Neuronal stem cell (in vitro differentiated cells): ENCODE measurements around the gene IL37.
A peak's percentile ranks its signal among the peaks of the same experiment; 100 is the strongest.

Experiments used
- DNase-seq: peaks from one replicate; pipeline ENCODE4 v3.0.0-alpha.2; 2013; ENCODE audit warnings: low spot score
- H2AFZ ChIP-seq: one replicate; pipeline ENCODE4 v1.6.1; 2013; ENCODE audit warnings: mild to moderate bottlenecking, low read length, inconsistent platforms
- H2AK5ac ChIP-seq: 2 replicates; pipeline ENCODE4 v1.6.1; 2013; ENCODE audit warnings: low read depth, mild to moderate bottlenecking, inconsistent platforms, low read length, moderate library complexity, mixed read lengths
- H2BK120ac ChIP-seq: 2 replicates; pipeline ENCODE4 v1.6.1; 2013; ENCODE audit warnings: low read depth, mild to moderate bottlenecking, inconsistent platforms, low read length, moderate library complexity, mixed read lengths
- H2BK12ac ChIP-seq: one replicate; pipeline ENCODE4 v1.6.1; 2013; ENCODE audit warnings: low read length, inconsistent platforms
- H2BK15ac ChIP-seq: 2 replicates; pipeline ENCODE4 v1.6.1; 2013; ENCODE audit warnings: mild to moderate bottlenecking, low read length, inconsistent platforms, mixed read lengths
- H2BK5ac ChIP-seq: one replicate; pipeline ENCODE4 v1.6.1; 2013; ENCODE audit warnings: inconsistent platforms, mild to moderate bottlenecking, low read length, moderate library complexity
- H3K14ac ChIP-seq: one replicate; pipeline ENCODE4 v1.6.1; 2013; ENCODE audit warnings: low read length, inconsistent platforms
- H3K18ac ChIP-seq: 2 replicates; pipeline ENCODE4 v1.6.1; 2013; ENCODE audit warnings: low read length, inconsistent platforms
- H3K23ac ChIP-seq: 2 replicates; pipeline ENCODE4 v1.6.1; 2013; ENCODE audit warnings: low read depth, mild to moderate bottlenecking, mixed read lengths, low read length, inconsistent platforms; ENCODE audit not compliant: poor library complexity
- H3K27ac ChIP-seq: replicated peaks from 3 replicates; pipeline ENCODE4 v1.5.1; 2013; ENCODE audit warnings: low read length, inconsistent platforms
- H3K27me3 ChIP-seq, 3 experiments: 2 replicates each; pipeline ENCODE4 v1.6.1; 2013; ENCODE audit warnings: low read length in 3 of 3, mild to moderate bottlenecking in 2 of 3, inconsistent platforms in 1 of 3, low read depth in 1 of 3, mixed read lengths in 1 of 3, moderate library complexity in 1 of 3; ENCODE audit not compliant: control insufficient read depth in 3 of 3, insufficient read depth in 3 of 3
- H3K36me3 ChIP-seq, 2 donors: replicated peaks in 1 of 2; 2 replicates each; pipeline ENCODE4 v1.6.1; 2013; ENCODE audit warnings: low read length in 2 of 2; ENCODE audit not compliant: control insufficient read depth in 2 of 2, insufficient read depth in 2 of 2
- H3K4ac ChIP-seq: 2 replicates; pipeline ENCODE4 v1.6.1; 2013; ENCODE audit warnings: inconsistent platforms, mild to moderate bottlenecking, low read length, moderate library complexity
- H3K4me1 ChIP-seq, 2 donors: 1 replicate in 1 of 2; 2 replicates in 1 of 2; pipeline ENCODE4 v1.6.1; 2013; ENCODE audit warnings: low read length in 2 of 2, low read depth in 1 of 2; ENCODE audit not compliant: control insufficient read depth in 2 of 2, insufficient read depth in 1 of 2
- H3K4me2 ChIP-seq: one replicate; pipeline ENCODE4 v1.6.1; 2013; ENCODE audit warnings: mild to moderate bottlenecking, low read length, inconsistent platforms; ENCODE audit not compliant: insufficient read depth, poor library complexity, severe bottlenecking
- H3K4me3 ChIP-seq, 2 donors: 2 replicates each; pipeline ENCODE4 v1.5.1; 2013; ENCODE audit warnings: low read length in 2 of 2, mild to moderate bottlenecking in 2 of 2, inconsistent platforms in 1 of 2, moderate library complexity in 1 of 2
- H3K79me1 ChIP-seq: one replicate; pipeline ENCODE4 v1.6.1; 2013; ENCODE audit warnings: low read depth, mild to moderate bottlenecking, inconsistent platforms, low read length, moderate library complexity
- H3K9ac ChIP-seq: one replicate; pipeline ENCODE4 v1.6.1; 2013; ENCODE audit warnings: mild to moderate bottlenecking, low read depth, low read length, inconsistent platforms; ENCODE audit not compliant: poor library complexity
- H3K9me3 ChIP-seq, 2 donors: replicated peaks in 1 of 2; 2 replicates each; pipeline versions ENCODE3 to v1.6.1; 2013; ENCODE audit warnings: low read length in 2 of 2, mild to moderate bottlenecking in 2 of 2, inconsistent platforms in 1 of 2, low read depth in 1 of 2, mixed read lengths in 1 of 2, moderate library complexity in 1 of 2; ENCODE audit not compliant: control insufficient read depth in 2 of 2, insufficient read depth in 1 of 2
- H4K8ac ChIP-seq: one replicate; pipeline ENCODE4 v1.6.1; 2013; ENCODE audit warnings: low read depth, mild to moderate bottlenecking, inconsistent platforms, low read length, moderate library complexity
- H4K91ac ChIP-seq: one replicate; pipeline ENCODE4 v1.6.1; 2013; ENCODE audit warnings: low read length, low read depth, mild to moderate bottlenecking, inconsistent platforms; ENCODE audit not compliant: poor library complexity
- WGBS, 2 donors: extraction: QIAGEN DNeasy Blood & Tissue Kit; methylation state at CpG; one replicate each; pipeline ENCODE4 v1.1.7; 2013; ENCODE audit warnings: missing lambda C conversion rate in 2 of 2, mixed read lengths in 1 of 2; ENCODE audit not compliant: insufficient read length in 2 of 2, insufficient replicate concordance in 1 of 2; ENCODE audit errors: extremely low coverage in 2 of 2; 5-methylcytosine and 5-hydroxymethylcytosine counted together

The IL37 gene

GRCh38 chr2:112880091-112880531 lies 30.9 kb upstream of the IL37 start:
- no peak overlapping the region for H3K4me3 ChIP-seq
- H3K4ac ChIP-seq, result no peak overlapping the region
- no peak overlapping the region for H3K9ac ChIP-seq
- peaks cover 0 to 2% of the 10 kb centered on the region in 2 donors for H3K9me3 ChIP-seq
- no peak overlapping the region for H4K91ac ChIP-seq
- H2BK12ac ChIP-seq, result peak overlapping the region; percentile 89
- H3K18ac ChIP-seq, result peak overlapping the region; percentile 74
- no peaks in the 10 kb centered on the region for H3K79me1 ChIP-seq
- no peak overlapping the region for H4K8ac ChIP-seq
- peaks cover 0 to 2% of the 10 kb centered on the region in 2 donors for H3K4me1 ChIP-seq
- H2BK15ac ChIP-seq, result no peak overlapping the region
- no CpG with 5 or more reads among the region's 5 CpGs for WGBS, 2 donors
- H2AK5ac ChIP-seq, result no peak overlapping the region
- no peak overlapping the region for H3K4me2 ChIP-seq
- H2AFZ ChIP-seq, result no peak overlapping the region
- peaks cover 0 to 3% (median 0%) of the 10 kb centered on the region in 3 experiments for H3K27me3 ChIP-seq
- no peak overlapping the region for H3K14ac ChIP-seq
- H2BK120ac ChIP-seq, result no peak overlapping the region
- no peaks in the 10 kb centered on the region for H3K36me3 ChIP-seq
- no peak overlapping the region for H3K23ac ChIP-seq
- no peak overlapping the region for H3K27ac ChIP-seq
- no peak for DNase-seq
- H2BK5ac ChIP-seq, result no peak overlapping the region

DNA sequence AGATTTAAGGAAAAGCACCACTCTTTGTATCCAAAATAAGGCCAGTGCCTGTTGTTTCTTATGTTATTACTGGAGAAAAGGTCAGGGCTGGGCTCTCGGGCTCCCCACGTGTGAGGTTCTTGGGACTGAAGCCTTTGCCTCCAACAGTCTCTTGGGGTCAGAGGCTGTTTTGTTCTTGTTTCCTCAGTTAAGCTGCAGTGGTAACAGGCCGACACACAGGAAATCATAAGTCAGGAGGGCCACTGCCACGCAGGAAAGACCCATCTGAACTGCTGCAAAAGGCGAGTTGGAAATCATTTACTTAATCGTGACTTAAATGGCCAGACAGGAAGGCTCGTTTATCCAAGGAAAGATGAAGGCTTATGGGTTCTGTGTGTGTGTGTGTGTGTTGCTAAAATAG lies 30.3 kb upstream of the IL37 start:
- Histone ChIP-seq H3K4me3 (no peak overlapping the region), H2BK12ac (no peak overlapping the region), H3K27ac (no peak overlapping the region), H3K14ac (no peak overlapping the region), H3K36me3 (no peaks in the 10 kb centered on the region), H3K79me1 (no peaks in the 10 kb centered on the region), H4K91ac (no peak overlapping the region), H3K9me3 (peaks cover 0 to 2% of the 10 kb centered on the region in 2 donors), H4K8ac (no peak overlapping the region), H3K27me3 (peaks cover 0 to 3% (median 0%) of the 10 kb centered on the region in 3 experiments), H2AK5ac (no peak overlapping the region), H3K4me1 (peaks cover 0 to 2% of the 10 kb centered on the region in 2 donors), H3K9ac (no peak overlapping the region), H2BK15ac (no peak overlapping the region), H3K4ac (no peak overlapping the region), H3K23ac (no peak overlapping the region), H3K18ac (no peak overlapping the region), H2BK120ac (no peak overlapping the region), H3K4me2 (no peak overlapping the region), H2AFZ (no peak overlapping the region), H2BK5ac (no peak overlapping the region)
- DNase-seq, result no peak
- no CpG with 5 or more reads among the region's 7 CpGs for WGBS, 2 donors

- Histone ChIP-seq H3K27me3 (peaks cover 0 to 3% (median 0%) of the 10 kb centered on the region in 3 experiments), H3K4me3 (no peak overlapping the region), H2AFZ (no peak overlapping the region), H2BK120ac (no peak overlapping the region), H4K8ac (no peak overlapping the region), H2BK5ac (no peak overlapping the region), H3K79me1 (no peaks in the 10 kb centered on the region), H3K4me2 (no peak overlapping the region), H3K9me3 (peaks cover 0 to 2% of the 10 kb centered on the region in 2 donors), H3K9ac (no peak overlapping the region), H4K91ac (no peak overlapping the region), H2BK12ac (no peak overlapping the region), H2BK15ac (no peak overlapping the region), H3K18ac (no peak overlapping the region), H3K14ac (no peak overlapping the region), H3K4ac (no peak overlapping the region), H3K4me1 (peaks cover 0 to 2% of the 10 kb centered on the region in 2 donors), H3K27ac (no peak overlapping the region), H3K23ac (no peak overlapping the region), H3K36me3 (no peaks in the 10 kb centered on the region), H2AK5ac (no peak overlapping the region)
- no CpG with 5 or more reads among the region's 5 CpGs for WGBS, 2 donors
- no peak for DNase-seq
These were observed 29.6 kb upstream of the IL37 start for GRCh38 chr2:112881217-112881985.

- H2AK5ac ChIP-seq, result no peak overlapping the region
- H2BK15ac ChIP-seq, result no peak overlapping the region
- no peak overlapping the region for H3K18ac ChIP-seq
- no peaks in the 10 kb centered on the region for H3K9me3 ChIP-seq
- peaks cover 0 to 2% of the 10 kb centered on the region in 2 donors for H3K4me1 ChIP-seq
- no peak overlapping the region for H4K8ac ChIP-seq
- no peaks in the 10 kb centered on the region for H3K79me1 ChIP-seq
- no peaks in the 10 kb centered on the region for H3K36me3 ChIP-seq
- peaks cover 0 to 3% (median 0%) of the 10 kb centered on the region in 3 experiments for H3K27me3 ChIP-seq
- no peak overlapping the region for H2BK120ac ChIP-seq
- no peak overlapping the region for H3K4me2 ChIP-seq
- H3K14ac ChIP-seq, result no peak overlapping the region
- H4K91ac ChIP-seq, result no peak overlapping the region
- WGBS, 2 donors, result no CpG with 5 or more reads among the region's 2 CpGs
- DNase-seq, result no peak
- H3K4me3 ChIP-seq, result no peak overlapping the region
- no peak overlapping the region for H3K23ac ChIP-seq
- no peak overlapping the region for H2BK5ac ChIP-seq
- no peak overlapping the region for H3K9ac ChIP-seq
- no peak overlapping the region for H3K4ac ChIP-seq
- H2BK12ac ChIP-seq, result no peak overlapping the region
- H2AFZ ChIP-seq, result no peak overlapping the region
- H3K27ac ChIP-seq, result no peak overlapping the region
These were observed 27.3 kb upstream of the IL37 start for GRCh38 chr2:112883669-112884068.
